HepG2 (cell line): Measurements from ENCODE around the gene ZFP36. TPM values are rescaled to one million over a fixed set of nuclear protein-coding genes. Genes with fewer than 3 reads are reported as not detected.

Source experiments
- NCOA1 ChIP-seq: sonication (generic); formaldehyde crosslinking; IDR thresholded peaks from 2 replicates; pipeline ENCODE4 v1.9.0; 2021; ENCODE audit warnings: missing genetic modification reagents
- PAXIP1 ChIP-seq: sonication (generic); formaldehyde crosslinking; conservative IDR thresholded peaks from 2 replicates; pipeline ENCODE4 v1.4.0; 2020; ENCODE audit warnings: mild to moderate bottlenecking, missing genetic modification reagents, moderate library complexity
- RFX3 ChIP-seq: IDR thresholded peaks from 2 replicates; pipeline ENCODE4 v1.6.1; 2016; ENCODE audit warnings: missing biosample characterization, missing genetic modification reagents
- SMC3 ChIP-seq: IDR thresholded peaks from 2 replicates; pipeline ENCODE4 v1.6.1; 2011; ENCODE audit warnings: low read length, improper control_type of control experiment
- SRSF1 ChIP-seq: fragments of 200-400 bp; formaldehyde crosslinking; optimal IDR thresholded peaks from 2 replicates; pipeline ENCODE3; 2017; ENCODE audit warnings: mild to moderate bottlenecking, low read depth, low read length, moderate library complexity
- ZBTB10 ChIP-seq: sonication (generic); formaldehyde crosslinking; IDR thresholded peaks from 2 replicates; pipeline ENCODE4 v1.4.0; 2020; ENCODE audit warnings: missing genetic modification reagents, borderline replicate concordance
- ZBTB38 ChIP-seq: sonication (generic); formaldehyde crosslinking; IDR thresholded peaks from 2 replicates; pipeline ENCODE4 v1.5.1; 2020; ENCODE audit warnings: mild to moderate bottlenecking, missing genetic modification reagents
- ZBTB40 ChIP-seq, 2 experiments: fragments of 450-650 bp in 1 of 2; sonication (generic) in 1 of 2; formaldehyde crosslinking in 1 of 2; IDR thresholded peaks; 2 replicates each; pipeline versions ENCODE4 v1.6.1 to v1.8.0; 2016 to 2022; ENCODE audit warnings: antibody characterized with exemption in 1 of 2, mild to moderate bottlenecking in 1 of 2, missing genetic modification reagents in 1 of 2
- ZKSCAN1 ChIP-seq: fragments of 150-350 bp; IDR thresholded peaks from 2 replicates; pipeline ENCODE4 v1.6.1; 2014; ENCODE audit warnings: low read length
- ZNF180 ChIP-seq: sonication (generic); formaldehyde crosslinking; IDR thresholded peaks from 2 replicates; pipeline ENCODE4 v1.4.0; 2020; ENCODE audit warnings: low read depth, missing genetic modification reagents, borderline replicate concordance
- ZNF33B ChIP-seq: sonication (generic); formaldehyde crosslinking; IDR thresholded peaks from 2 replicates; pipeline ENCODE4 v1.5.1; 2020; ENCODE audit warnings: mild to moderate bottlenecking, missing genetic modification reagents
- ZNF775 ChIP-seq: sonication (generic); formaldehyde crosslinking; IDR thresholded peaks from 2 replicates; pipeline ENCODE4 v1.4.0; 2020; ENCODE audit warnings: missing genetic modification reagents, mild to moderate bottlenecking, moderate library complexity, borderline replicate concordance
- ZSCAN22 ChIP-seq: sonication (generic); formaldehyde crosslinking; IDR thresholded peaks from 2 replicates; pipeline ENCODE4 v1.4.0; 2020; ENCODE audit warnings: mild to moderate bottlenecking, missing genetic modification reagents
- polyA plus RNA-seq, 8 experiments: library from polyadenylated mRNA; depleted of rRNA in 3 of 8; stranded (reverse) in 7 of 8; unstranded in 1 of 8; fragments of >200 nt; fragmentation: Illumina TruSeq in 4 of 8; extraction: Trizol in 4 of 8; gene quantifications; 2 replicates each; pipeline versions ENCODE4 v1.2.1 to v1.2.3, GENCODE V29; 2011 to 2016; ENCODE audit warnings: low read depth in 4 of 8, missing spikeins in 1 of 8, mixed read lengths in 1 of 8; ENCODE audit not compliant: insufficient read depth in 1 of 8
- total RNA-seq, 5 experiments: library from RNA; depleted of rRNA; stranded (reverse); fragments of >200 nt; fragmentation: Illumina TruSeq; extraction: Trizol; gene quantifications; 2 replicates each; pipeline ENCODE4 v1.2.3, GENCODE V29; 2016; ENCODE audit warnings: low read depth in 1 of 5

The ZFP36 gene
- total and polyA plus RNA-seq, 2 of the 13 experiments (the other 11 are each of a cell fraction or from before 2014, with no cell fraction given), result 1.4 to 1.7 TPM

- TF ChIP-seq ZBTB40 (IDR thresholded peaks at IDR 0.05) (no peak), ZBTB40 (CRISPR knock-in tag; IDR thresholded peaks at IDR 0.05) (no peak; the same call in 1 of the 2 replicates), PAXIP1 (CRISPR knock-in tag) (no peak; the same call in 1 of the 2 replicates), ZBTB10 (CRISPR knock-in tag) (no peak; the same call in 1 of the 2 replicates), RFX3 (CRISPR knock-in tag) (no peak), ZSCAN22 (CRISPR knock-in tag) (no peak), SMC3 (no peak), ZKSCAN1 (no peak), ZNF33B (CRISPR knock-in tag) (no peak), NCOA1 (CRISPR knock-in tag) (no peak), SRSF1 (no peak), ZNF180 (no peak), ZBTB38 (CRISPR knock-in tag) (peak; percentile 72; the same call in 1 of the 2 replicates), ZNF775 (CRISPR knock-in tag) (no peak)
These were observed at the start of gene ZFP36 (continued) for GRCh38 chr19:39406656-39407409.
